Hindlimb muscle (tissue), 1 donor: ENCODE data around the gene TMEM86A. TPM values are rescaled to one million over a fixed set of nuclear protein-coding genes. Genes with fewer than 3 reads are reported as not detected.
"Not testable (repeated sequence)": the region's sequence is repeated elsewhere in the genome, so short reads cannot be mapped to it uniquely, and the experiment has no call there.

Experiments used
- DNase-seq: peaks from one replicate; pipeline ENCODE4 v3.0.0-alpha.2; 2013
- polyA plus RNA-seq: library from polyadenylated mRNA; unstranded; fragments of 120-200 nt; gene quantifications from one replicate; pipeline ENCODE4 v1.2.1, GENCODE V29; 2013; ENCODE audit not compliant: insufficient read length

Gene TMEM86A, protein sequence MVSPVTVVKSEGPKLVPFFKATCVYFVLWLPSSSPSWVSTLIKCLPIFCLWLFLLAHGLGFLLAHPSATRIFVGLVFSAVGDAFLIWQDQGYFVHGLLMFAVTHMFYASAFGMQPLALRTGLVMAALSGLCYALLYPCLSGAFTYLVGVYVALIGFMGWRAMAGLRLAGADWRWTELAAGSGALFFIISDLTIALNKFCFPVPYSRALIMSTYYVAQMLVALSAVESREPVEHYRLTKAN
- 4.0 TPM for polyA plus RNA-seq

DNA sequence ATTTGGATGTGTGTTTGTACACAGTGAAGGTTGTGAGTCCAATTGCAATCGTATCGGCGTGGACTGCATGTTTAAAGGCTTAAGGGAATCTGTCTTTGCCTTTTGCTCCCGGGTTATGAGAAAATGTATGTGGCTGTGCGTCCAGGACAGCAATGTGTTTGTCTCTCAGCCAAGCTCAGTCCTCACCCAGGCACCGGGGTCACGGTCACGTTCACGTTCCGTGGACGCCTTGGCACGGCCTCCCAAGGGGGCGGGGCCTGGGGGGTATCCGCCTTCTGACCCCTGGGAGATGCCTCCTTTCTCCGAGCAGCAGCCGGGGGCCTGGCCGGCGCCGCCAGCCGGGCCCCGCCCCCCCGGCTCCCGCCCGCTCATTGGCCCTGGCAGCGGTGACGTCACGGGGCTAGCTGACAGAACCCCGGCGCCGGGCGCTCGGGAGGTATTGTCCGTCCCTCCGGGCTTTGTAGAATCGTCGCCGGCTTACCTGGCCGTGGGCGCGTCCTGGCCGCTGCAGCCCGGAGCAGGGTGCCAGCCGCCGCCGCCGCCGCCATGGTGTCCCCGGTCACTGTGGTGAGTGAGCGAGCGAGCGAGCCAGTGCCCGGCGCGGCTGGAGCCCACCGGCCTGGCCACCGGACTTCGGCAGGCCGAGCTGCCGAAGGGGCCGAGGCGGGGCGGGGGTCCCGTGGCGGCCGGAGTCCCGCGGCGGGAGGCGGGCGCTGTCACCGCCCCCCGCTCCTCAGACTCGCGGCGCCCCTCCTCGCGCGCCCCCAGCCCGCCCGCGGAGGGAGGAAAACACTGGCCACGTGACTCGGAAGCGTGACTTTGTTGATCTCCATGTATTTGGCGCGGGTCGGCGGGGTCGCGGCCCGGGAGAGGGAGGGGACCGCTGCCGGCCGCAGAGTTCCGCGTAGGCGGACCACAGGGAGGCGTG lies at the start of gene TMEM86A:
TMEM86A (plus strand) TSS at position 439 of the 928 bp plus-strand sequence; CDS start at position 547, 108 bp downstream.
- DNase-seq, result peak; percentile 88

DNA sequence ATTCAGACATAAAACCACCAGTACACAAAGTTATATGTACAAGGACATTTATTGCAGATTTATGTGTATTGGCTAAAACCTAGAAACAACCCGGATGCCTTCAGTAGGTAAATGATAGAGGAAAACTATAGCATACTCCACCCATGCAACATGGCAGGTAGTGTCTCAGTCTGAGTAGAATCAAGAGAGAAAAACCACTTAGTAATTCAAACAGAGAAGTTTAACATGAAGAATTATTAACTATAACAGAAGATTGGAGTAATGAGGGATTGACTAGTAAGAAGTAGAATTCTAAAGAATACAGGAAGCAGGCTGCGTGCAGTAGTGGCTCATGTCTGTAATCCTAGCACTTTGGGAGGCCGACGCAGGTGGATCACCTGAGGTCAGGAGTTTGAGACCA lies 48.2 kb upstream of the TMEM86A start:
- no peak for DNase-seq

DNA sequence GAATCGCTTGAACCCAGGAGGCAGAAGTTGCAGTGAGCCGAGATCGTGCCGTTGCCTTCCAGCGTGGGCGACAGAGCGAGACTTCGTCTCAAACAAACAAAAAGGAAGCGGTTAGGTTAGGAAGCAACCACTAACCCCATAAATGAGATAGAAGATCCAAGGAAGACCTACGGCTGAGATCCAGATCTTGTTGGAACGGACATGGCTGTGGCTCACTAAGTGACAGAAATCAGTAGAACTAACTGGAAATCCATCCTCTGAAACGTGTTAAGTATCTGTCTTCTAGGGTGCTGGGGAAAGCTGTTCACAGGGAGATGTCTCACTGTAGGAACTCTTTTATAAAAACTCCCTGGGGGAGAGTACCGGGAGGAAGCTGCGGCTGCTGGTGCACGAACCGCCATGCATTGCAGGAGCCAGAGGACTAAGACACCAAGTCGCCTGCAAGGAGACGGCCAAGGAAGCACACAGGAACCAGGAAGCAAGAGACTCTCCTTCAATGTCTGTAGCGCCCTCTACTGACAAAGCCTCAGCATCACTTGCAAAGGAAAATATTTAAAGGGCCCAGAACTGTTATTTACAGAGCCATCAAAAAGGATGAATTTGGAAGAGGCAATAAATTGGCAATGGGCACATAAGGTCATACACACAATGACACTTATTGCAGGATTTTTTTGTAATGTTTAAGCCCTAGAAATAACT lies 47.6 kb upstream of the TMEM86A start:
- no peak for DNase-seq

DNA sequence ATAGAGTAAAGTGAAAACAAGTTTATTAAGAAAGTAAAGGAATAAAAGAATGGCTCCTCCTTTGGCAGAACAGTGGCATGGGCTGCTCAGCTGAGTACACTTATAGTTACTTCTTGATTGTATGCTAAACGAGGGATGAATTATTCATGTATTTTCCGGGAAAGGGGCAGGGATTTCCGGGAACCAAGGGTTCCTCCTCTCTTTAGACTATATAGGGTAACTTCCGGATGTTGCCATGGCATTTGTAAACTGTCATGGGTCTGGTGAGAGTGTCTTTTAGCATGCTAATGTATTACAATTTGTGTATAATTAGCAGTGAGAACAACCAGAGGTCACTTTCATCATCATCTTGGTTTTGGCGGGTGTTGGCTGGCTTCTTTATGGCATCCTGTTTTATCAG lies 40.9 kb upstream of the TMEM86A start:
- no peak for DNase-seq

DNA sequence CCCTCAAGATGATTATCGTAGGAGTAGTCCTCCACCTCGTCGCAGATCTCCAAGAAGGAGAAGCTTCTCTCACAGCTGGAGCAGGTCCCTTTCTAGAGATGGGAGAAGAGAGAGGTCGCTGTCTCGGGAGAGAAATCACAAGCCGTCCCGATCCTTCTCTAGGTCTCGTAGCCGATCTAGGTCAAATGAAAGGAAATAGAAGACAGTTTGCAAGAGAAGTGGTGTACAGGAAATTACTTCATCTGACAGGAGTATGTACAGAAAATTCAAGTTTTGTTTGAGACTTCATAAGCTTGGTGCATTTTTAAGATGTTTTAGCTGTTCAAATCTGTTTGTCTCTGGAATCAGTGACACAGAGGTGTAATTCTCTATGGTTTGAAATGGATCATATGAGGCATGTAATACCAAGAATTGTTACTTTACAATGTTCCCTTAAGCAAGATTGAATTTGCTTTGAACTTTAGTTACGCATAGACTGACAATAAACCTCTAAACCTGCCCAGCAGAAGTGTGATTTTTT lies 33.2 kb upstream of the TMEM86A start:
- DNase-seq, result not testable (repeated sequence)

DNA sequence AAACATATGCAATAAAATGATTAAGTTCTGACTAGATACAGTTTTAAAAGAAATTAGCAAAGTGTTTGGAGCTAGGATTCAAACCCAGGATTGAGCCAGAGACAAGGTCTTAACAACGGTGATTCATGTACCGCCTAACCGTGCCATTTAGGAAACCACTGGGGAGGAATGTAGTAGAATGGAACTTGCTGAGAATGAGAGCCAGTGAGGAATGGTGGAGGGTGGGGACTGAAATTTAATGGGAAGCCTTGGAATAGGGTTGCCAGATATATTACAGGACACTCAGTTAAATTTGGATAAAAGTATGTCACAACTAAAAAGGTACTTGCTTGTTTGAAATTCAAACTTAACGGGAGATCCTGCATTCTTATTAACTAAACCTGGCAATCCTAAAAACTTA lies 30.4 kb upstream of the TMEM86A start:
- no peak for DNase-seq

DNA sequence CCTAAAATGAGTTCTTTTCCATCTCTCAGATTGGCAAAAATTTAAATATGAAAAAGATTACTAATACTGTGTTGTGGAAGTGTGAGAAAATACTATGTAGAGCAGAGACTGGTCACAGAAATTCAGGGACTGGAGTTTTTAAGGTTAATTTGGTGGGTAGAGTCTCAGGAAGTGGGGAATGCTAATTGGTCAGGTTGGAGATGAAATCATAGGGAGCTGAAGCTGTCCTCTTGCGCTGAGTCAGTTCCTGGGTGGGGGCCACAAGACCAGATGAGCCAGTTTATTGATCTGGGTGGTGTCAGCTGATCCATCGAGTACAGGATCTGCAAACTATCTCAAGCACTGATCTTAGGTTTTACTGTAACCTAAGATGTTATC lies 29.4 kb upstream of the TMEM86A start:
- no peak for DNase-seq

DNA sequence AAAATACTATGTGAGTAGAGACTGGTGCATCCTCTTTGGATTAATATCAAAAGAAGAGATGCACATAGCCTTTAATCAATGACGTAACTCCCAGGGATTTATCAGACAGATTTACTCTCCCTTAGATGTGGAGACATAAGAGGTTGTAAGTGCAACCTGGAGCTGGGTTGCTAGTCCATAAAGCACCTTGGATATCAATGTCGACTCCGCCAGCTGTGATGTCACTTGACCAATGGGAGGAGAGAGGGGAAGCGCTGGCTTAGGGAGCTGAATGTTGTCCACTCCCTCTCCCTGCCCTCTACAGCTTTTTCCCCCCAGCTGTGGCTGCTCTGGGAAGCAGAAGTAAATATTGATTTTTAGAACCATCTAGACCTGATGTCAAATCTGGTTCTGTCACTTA lies 28.9 kb upstream of the TMEM86A start:
- DNase-seq, result no peak

DNA sequence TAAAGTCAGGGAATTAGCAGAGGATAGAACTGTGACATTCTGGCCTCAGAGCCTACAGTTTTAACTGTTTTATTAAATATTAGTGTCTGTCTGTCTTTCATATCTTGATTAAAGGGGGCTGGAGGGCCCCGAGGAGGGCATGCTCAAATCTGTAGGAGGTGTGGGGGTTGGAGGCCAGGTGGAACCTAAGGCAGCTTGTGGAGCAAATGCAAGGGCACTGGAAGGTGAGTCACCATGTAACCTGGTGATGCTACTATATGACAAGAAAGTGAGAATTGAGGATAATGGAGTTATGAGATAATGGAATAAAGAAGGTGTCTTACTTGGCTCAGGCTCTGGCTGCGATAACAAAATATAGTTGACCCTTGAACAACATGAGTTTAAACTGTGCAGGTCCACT lies 27.3 kb upstream of the TMEM86A start:
- DNase-seq, result no peak

DNA sequence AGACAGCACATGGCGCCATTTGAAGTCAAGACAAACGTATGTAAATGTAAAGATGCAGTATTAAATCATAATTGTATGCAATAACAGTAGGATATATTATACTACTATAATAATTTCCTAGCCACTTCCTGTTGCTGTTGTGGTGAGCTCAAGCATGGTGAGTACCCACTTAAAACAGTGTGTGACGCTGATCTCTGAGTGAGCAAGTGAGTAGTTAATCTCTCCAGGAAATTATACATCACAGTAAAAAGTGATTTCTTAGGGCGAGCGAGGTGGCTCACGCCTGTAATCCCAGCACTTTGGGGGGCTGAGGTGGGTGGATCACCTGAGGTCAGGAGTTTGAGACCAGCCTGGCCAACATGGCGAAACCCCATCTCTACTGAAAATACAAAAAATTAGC lies 26.4 kb upstream of the TMEM86A start:
- not testable (repeated sequence) for DNase-seq

DNA sequence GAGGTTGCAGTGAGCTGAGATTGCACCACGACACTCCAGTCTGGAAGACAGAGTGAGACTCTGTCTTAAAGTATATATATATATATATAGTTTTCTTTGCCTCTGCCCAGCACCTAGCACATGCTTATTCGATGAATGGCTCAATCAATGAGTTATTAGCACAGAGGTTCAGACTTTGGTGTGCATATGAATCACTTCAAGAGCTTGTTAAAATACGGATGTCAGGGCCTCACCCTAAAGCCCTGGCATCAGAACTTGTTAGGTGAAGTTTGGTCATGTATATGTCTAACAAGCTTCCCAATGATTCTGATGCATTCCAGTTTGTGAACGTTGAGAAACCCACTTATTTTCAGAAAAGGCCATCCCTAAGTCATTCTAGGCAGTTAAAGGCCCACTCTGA lies 21.8 kb upstream of the TMEM86A start:
- no peak for DNase-seq

DNA sequence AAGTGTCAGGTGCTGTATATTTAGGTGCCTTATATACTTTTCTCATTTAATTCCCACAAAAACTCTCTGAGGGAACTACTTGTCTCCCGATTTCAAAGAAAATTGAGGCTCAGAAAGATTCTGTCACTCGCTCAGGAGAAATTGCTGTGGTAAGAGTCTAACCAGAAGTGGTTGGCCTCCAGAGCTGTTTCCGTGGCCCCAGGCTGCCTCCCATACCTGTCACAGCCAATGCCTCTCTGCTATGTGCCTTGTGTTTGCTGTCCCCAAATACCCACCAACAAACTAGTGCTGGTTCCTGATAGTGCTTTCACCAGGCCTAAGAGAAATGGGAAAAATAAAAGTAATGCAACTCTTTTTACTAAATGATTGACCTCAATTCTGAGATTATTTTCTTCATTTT lies 21.0 kb upstream of the TMEM86A start:
- no peak for DNase-seq

DNA sequence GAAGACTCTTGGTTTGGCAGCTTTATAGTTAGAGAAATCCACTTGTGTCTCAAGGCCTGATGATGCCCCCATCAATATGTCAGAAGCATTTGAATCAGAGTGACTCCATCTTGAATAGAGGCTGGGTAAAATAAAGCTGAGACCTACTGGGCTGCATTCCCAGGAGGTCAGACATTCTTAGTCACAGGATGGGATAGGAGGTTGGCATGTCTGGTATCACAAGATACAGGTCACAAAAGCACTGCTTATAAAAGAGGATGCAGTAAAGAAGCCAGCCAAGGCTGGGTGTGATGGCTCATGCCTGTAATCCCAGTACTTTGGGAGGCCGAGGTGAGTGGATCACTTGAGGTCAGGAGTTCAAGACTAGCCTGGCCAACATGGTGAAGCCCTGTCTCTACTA lies 16.6 kb upstream of the TMEM86A start:
- not testable (repeated sequence) for DNase-seq

DNA sequence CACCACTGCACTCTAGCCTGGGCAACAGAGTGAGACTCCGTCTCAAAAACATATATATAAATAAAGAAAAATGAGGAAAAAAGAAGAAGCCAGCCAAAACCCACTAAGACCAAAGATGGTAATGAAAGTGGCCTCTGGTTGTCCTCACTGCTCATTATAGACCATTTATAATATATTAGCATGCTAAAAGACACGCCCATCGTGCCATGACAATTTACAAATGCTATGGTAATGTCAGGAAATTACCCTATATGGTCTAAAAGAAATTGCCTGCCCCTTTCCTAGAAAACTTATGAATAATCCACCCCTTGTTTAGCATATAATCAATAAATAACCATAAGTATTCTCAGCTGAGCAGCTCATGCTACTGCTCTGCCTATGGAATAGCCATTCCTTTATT lies 16.1 kb upstream of the TMEM86A start:
- DNase-seq, result no peak

DNA sequence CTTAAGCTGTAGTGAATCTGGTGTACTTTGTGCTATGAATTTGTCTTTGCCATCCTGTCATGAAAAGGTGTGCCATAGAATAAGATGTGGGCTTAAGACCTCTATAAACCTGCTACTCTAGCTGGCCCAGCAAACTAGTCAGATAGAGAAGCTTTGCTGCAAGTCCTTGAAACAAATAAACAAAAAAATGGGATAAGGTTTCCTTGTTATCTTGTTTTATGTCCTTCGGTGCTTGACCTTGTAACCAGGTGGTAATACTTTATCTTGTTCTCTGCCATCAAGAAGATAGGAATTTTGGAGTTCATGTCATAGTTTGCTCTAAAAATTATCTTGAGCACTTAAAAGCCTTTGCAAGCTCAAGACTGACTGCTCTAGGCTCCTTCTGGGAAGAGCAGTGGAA lies 14.3 kb upstream of the TMEM86A start:
- no peak for DNase-seq

DNA sequence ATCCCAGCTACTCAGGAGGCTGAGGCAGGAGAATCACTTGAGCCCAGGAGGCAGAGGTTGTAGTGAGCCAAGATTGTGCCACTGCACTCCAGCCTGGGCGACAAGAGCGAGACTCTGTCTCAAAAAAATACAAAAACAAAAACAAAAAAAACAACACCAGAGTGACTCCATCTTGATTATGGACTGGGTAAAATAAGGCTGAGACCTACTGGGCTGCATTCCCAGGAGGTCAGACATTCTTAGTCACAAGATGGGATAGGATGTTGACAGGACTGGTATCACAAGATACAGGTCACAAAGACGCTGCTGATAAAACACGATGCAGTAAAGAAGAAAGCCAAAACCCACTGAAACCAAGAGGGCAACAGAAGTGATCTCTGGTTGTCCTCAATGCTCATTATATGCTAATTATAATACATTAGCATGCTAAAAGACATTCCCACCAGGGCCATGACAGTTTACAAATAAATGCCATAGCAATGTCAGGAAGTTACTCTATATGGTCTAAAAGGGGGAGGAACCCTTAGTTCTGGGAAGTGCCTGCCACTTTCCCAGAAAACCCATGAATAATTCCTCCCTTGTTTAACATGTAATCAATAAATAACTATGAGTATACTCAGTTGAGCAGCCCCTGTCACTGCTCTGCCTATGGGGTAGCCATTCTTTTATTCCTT lies 7.0 kb upstream of the TMEM86A start:
- not testable (repeated sequence) for DNase-seq

DNA sequence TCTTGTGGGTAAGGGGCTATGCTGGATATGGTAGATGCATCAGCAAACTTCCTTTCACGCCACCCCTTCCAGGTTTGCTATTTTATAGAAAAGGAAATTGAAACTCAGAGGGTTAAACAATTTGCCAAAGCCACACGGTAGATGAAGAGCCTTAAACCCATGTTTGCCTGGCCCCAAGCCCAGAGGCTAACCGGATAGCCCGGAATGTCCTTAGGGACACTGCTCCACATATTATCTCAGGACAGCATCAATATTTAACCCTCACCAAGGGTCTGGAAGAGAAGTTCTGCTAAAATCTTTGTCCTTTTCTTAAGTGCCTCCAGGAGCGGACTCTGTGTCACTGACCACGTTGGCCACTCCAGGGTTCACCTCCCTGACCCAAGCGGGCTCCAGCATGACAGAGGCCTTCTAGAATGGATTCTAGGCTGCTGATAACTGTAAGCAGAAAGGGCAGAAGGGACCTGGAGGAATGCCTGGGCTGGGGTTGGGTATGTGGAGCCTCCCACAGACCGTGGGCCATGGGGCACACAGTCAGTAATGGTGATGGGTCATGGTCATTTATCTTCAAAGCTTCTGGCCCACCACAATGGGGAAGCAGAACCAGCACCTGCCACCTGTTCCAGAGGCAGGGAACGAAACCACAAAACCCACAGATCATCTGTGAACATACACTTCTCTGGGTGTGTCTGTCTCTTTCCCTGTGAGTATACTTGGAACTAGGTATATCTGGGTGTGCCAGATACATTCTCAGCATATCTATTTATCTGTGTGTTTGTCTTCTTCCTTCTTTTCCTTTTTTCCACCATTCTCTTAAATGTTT lies 5.4 kb upstream of the TMEM86A start:
- DNase-seq, result no peak

DNA sequence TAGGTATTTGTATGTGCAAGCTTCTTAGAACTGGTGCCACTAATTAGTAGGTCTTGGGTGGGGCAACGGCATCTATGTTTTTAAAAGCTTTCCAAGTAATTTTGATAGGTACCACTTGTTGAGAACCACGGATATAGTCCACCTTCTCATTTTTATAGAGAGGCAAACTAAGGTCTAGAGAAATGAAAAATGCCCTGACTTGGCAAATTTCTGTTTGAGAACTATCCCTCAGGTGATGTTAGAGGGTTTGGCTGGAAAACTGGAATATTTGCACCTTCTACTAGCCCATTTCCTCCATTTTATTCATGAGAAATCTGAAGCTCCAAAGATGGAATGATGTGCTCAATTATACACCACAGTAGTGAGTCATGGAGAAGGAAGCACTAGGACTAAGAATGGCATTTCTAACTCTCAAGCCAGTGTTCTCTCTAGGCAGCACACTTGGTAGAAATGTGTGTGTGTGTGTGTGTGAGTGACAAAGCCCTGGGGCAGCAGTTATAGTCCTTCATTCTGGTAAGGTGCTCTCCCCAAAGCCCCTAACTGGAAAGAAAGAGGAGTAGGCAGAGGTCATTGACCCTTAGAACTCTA lies 1.8 kb upstream of the TMEM86A start:
- no peak for DNase-seq

DNA sequence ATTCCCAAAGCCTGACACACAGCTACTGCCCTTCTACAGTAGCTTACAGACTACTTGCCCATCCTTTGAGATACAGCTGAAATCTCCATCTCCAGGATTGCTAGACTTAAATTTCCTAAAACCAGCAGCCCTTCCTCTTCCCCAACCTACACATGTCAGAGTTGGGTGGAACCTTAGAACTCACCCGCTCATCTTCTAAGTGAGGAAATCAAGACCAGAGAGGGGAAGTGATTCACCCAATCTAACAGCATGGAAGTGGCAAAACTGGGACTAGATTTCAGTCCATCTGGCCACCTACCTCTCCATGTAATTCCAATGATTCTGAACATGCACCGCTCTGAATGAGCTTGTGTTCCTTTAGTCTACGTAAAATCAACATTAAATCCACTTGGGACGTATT lies 1.0 kb upstream of the TMEM86A start:
- DNase-seq, result no peak

DNA sequence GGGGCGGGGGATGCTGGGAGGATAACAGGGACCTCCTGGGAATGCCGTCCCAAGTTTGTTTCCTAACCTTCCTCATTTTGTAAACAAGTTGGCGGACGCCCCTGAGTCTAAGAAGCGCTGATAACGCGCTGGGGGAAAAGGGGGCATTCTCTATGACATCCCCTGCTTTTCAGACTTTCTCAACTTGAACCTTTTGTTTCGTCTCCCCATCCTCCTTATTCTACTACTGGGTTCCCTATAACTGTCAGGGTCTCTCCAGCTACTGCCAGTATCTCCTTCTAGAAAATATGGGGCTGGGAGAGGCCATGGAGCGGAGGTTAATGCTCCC lies 654 bp downstream of the TMEM86A start:
- DNase-seq, result no peak

DNA sequence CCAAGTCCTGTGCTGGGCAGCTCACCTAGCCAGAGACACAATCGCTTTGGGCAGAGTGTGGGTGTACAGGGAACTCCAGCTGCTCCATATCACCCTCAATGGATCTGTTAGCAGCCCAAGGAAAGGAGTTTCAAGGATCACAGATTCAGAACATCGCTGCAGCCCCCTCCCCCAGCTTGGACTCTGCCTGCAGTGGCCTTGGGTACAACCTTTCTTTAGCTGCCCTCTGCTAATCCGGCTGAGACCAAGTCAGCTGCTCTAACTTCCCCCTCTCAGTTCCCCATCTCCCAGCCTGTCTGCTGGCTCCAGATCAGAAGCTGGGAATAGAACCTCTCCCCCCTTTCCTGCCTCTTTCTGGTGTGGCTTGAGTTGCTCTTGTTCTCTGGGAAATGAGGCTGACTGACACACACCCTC lies 1.3 kb downstream of the TMEM86A start:
- DNase-seq, result peak; percentile 32
